ENCODE data around the gene ARL6IP4.

- TF ChIP-seq CTCF (IDR thresholded peaks at IDR 0.05), result no peak
- TF ChIP-seq ZFX (IDR thresholded peaks at IDR 0.05; ENCODE audit: borderline replicate concordance), result no peak
These were observed 13.5 kb upstream of the ARL6IP4 start for GRCh38 chr12:122966743-122967550.
